ENCODE data around the gene RIPK4.
"Not testable (repeated sequence)": the region's sequence is repeated elsewhere in the genome, so short reads cannot be mapped to it uniquely, and the experiment has no call there.

Gene RIPK4

DNA sequence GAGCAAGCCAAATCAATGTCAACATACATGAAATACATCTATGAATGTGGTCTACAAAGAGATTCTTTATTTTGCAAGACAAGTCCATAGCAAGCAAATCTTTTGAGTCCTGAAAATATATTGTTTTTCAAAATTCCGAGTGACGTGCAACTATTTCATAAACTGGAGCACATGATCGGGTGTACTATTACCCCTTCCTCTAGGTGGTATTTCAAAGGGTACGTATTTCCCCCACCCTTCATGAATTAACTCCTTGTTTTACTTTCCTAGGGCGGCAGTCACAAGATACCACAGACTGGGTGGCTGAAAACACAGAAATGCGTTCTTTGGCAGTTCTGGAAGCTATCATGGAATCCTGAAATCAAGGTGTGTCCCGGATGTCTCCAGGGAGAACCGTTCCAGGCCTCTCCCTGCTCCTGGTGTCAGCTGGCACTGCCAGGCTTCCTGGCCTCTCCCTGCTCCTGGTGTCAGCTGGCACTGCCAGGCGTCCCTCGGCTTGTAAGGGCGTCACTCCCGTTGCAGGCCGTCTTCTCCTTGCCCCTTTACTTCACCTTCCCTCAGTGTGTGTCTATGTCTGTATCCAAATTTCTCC lies 55.3 kb downstream of the RIPK4 start:
- no peak for DNase-seq

DNA sequence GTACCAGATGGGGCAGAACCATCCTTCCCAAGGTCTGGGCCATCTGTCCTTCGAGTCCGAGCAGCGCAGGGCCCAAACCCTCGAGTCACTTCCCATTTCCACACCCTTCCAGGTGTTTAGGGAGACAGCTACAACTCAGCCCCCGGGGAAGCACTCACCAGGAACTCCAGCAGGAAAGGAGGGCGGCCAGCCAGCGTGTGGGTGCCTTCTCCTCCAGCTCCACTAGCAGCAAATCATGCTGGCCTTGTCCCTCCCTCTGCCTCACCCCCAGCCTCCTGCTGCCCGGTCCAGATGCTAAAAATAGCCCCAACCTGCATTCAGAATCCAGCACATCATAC lies 56.1 kb downstream of the RIPK4 start:
- no peak for DNase-seq

DNA sequence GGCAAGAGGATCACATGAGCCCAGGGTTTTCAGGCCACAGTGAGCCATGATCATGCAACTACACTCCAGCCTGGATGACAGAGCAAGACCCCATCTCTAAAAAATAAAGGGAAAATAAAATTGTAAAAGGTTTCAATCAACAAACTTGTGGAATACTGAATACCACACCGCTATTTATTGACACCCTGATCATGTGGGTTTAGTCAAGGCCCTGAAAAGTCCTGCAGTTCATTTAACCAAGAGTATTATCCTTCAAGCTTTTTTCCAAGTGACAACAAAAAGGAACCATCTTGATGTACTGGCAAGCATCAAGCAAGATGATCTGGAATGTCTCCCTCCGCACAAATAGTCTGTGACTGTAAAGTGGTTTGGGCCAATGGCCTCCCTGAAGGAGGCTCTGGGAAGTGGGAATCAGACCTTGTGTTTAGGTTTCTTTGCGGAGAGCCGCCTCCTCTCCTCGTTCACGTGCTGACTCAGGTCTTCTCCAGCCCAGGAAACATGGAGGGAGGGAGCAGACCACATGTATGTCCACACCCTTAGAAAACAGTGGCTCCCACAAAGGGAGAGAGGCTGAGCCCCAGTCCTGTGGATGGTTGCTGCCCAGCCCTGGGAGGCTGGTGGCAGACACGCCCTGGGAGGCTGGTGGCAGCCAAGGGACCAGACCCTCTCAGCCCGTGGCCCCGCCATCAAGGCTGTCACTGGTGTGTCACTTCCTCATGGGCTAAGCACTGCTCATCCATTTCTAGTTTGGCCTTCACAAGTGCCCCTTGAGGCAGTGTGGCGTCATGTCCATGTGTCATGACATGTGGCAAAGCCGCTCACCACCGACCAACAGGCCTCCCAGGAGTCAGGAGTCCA lies 56.7 kb downstream of the RIPK4 start:
- no peak for DNase-seq

DNA sequence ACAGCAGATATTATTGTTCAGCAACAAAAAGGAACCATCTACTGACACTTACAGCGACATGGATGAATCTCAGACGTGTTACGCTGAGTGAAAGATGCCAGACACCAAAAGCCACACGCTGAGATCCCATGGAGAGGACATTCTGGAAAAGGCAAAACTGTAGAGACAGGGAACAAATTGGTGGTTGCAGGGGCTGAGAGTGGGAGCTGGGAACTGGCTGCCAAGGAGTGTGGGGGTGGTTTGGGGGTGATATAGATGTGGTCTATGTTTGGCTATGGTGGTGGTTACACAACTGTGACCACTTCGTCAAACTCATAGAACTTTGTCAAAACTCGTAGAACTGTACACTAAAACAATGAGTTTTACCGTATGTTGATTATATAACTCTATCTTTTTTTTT lies 57.7 kb downstream of the RIPK4 start:
- DNase-seq = no peak

DNA sequence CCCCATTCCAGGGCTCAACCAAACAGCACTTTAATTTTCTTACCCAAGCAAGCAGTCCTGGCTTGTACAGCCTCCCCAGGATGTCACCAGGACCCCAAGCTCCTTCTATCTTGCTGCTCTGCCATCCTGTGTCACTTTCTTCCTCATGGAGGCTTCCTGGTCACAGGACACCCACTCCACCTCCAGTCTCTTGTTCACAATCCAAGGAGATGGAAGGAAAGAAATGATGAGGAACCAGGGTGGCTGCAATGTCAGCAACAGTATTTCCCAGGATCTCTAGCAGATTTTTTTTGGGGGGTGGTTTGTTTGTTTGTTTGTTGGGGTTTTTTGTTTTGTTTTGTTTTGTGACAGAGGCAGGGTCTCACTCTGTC lies 58.9 kb downstream of the RIPK4 start:
- no peak for DNase-seq

DNA sequence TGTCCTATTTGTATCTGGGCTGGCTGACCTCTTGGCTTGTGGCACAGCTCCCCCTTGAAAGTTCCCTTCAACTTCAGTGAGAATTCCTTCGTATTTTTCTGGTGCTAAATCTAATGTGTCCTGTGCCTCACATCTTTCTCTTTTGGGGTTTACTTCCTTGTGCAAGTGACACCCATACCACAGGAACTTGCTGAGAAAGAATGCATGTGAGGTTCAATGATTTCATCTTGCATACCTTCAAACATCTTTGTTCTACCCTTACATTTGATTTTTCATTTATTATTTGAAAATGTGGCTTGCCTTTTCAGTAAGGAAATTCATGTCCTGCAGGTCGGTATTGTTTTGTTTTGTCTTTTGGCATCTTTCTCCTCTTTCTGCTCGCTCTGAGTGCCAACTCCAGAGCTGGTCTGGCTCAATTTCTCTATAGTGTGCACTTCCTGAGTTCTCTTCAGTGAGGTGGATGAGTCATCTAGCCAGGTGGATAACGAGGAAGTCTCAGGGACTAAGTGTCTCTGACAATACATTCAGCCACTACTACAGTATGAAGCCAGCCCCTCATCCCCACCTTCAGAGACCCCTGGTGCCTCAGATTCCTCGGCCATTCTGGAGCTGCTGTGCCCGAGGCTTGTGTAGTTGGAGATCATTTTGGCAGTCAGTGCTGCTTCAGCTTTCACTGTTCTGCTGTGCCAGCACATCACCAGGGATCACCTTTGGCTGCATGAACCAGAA lies 59.5 kb downstream of the RIPK4 start:
- DNase-seq = no peak

DNA sequence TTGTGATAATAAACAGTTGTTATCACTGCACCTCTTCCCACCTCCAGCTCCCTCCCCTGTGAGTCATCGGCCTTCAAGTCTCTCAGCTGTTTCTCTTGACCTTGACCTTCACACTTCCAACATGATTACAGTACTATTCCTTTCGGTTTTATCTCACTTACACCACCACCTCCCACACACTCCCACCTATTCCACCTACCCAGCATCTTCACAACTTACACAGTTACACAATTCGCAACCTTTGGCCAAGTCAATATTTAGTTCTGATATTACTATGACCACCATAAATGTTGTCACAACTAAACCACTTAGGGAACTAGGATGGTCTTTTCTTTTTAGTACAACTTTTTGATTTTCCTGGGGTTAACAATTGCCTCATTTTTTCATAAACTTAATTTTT lies 60.2 kb downstream of the RIPK4 start:
- DNase-seq = no peak

DNA sequence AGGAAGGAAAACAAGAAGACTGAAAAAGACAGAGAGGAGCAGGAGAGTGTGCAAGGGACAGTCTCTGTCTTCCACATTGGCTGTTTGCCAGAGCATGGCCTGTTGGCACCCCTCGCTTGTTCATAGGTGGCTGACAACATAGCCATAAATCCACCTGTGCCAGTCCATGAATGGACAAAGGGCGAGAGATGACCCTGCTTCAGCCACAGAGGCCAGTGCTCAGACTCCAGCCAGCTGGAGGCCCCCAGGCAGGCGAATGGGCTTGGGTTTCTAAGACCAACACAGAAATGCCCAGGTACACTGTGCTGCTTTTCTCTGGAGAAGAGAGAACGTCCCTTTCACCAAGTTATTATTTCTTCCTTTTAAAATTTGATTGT lies 60.6 kb downstream of the RIPK4 start:
- no peak for DNase-seq

DNA sequence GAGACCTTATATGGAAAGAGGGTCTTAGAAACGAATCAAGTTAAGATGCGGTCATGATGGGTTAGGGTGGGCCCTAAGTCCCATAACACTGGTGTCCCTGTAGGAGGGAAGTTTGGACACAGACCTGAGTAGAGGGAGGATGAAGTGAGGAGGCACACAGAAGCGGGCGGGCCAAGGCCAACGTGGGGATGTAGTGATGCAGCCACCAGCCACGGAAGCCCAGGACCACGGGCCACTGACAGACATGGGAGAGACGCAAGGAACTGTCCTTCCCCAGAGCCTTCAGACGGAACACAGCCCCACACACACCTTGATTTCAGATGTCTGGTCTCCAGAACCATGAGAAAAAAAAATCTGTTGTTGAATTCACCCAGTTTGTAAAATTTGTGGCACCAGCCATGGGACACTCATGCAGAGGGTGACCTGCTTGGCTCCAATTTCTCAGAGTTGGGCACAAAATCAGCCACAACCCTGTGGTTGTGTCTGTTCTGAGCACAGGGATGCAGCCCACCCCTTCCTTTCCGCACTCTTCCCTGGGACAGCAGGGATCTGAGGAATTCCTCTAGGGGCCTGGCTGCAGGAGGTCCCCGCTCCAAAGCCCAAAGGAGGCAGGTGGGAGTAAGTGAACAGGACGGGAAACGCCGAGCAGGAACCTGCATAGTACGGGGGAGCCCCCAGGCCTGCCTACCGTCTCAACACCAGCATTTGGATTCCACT lies 61.1 kb downstream of the RIPK4 start:
- no peak for DNase-seq

DNA sequence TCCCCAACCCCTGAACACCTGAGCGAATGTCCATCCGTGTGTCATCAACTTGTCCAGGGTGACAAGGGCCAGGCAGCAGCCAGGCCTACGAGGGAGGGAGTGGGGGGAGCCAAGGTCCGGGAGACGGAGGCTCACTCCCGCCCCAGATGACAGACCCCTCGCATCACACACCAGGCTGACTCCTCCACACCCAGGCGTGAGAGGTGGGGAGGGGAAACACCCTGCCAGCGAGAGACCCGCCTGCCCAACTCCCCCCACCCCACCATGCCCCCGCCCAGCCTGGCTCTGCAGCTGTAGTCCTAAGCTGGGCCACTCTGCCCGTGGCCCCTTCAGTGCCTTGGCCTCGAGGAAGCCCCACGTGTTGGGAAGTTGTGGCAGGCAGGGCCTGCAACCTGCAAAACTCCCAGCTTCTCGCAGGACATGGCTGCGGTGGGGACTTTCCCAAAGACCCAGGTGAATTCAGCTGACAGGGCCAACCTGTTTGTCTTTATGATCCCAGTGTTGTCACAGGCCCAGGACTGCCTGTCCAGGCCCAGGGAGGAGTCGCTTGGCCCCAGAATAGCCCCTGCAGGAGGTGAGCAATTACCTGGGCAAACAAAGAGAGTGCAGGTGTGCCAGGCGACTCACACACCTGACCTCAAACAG lies 62.9 kb downstream of the RIPK4 start:
- no peak for DNase-seq

DNA sequence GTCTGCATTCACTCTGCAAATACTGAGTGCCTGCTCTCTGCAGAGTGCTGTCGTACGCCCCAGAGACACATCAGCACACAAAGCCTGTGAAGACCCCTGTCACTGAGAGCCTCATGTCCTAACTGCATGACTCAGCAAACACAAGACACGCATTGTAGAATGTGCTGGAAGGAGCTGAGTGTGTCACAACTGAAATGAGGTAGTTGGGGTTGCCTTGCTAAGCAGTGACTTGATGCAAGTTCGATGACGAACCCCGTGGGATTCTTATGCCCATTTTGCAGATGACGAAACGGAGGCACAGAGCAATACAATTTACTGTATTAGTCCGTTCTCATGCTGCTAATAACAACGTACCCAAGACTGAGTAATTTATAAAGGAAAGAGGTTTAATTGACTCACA lies 65.1 kb downstream of the RIPK4 start:
- no peak for DNase-seq

DNA sequence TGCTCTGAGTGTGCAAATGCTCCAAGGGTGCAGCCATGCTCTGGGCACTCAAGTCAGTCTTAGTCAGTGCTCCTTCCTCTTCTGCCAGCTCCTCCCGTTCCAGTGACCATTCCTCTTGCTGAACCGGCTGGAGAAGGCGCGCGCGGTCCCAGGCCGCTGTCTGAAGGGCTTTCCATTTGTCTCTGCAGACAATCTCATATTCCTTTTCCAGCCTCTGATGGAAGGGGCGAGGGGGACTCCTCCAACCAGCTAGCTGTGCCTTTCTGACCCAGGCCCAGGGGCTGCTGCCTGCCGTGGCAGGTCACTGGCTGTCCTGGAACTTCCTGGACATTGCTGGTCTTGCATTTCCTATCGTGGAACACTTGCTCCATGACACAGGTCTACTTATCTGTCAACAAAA lies 67.5 kb downstream of the RIPK4 start:
- no peak for DNase-seq

DNA sequence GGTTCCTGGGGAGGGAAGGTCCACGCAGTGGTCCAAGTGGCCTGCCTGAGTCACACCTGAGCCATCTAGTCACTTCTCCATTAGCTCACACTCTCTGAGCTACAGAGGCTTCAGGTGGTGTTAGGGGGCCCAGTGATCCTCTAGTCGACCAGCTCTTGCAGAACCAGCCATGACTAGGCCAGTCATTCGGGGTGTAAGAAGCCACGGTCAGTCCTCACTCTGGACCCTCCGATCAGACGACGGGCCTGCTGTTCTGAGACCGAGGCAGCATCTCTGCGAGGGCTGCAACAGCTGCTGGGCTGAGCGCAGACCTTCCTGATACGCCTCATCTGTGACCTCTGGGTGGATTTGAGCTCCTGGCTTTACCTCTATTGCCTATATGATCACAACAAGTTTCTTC lies 68.8 kb downstream of the RIPK4 start:
- no peak for DNase-seq

DNA sequence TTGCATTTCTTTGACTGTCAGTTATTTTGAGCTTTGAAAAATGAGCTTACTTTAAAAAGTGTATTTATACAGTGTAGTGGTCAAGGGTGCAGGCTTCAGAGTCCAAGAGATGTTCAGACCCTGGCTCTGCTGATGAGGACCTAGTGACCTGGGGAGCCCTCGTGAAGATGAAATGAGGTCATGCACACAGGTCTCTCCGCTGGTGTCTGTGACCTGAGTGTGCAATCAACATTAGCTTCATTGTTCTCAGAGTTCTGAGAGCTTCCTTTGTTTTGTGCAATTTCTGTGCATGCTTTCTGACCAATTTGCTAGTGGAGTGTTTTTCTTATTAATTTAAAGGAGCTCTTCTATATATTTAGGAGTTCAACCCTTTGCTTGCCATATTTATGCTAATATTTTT lies 71.3 kb downstream of the RIPK4 start:
- no peak for DNase-seq

DNA sequence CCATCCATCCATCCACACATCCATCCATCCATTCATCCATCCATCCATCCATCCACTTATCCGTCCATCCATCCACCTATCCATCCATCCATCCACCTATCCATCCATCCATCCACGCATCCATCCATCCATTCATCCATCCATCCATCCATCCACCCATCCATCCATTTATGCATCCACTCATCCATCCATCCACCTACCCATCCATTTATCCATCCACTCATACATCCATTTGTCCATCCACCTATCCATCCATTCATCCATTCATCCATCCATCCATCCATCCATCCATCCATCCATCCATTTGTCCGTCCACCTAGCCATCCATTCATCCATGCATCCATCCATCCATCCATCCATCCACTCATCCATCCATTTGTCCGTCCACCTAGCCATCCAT lies 72.8 kb downstream of the RIPK4 start:
- not testable (repeated sequence) for DNase-seq

DNA sequence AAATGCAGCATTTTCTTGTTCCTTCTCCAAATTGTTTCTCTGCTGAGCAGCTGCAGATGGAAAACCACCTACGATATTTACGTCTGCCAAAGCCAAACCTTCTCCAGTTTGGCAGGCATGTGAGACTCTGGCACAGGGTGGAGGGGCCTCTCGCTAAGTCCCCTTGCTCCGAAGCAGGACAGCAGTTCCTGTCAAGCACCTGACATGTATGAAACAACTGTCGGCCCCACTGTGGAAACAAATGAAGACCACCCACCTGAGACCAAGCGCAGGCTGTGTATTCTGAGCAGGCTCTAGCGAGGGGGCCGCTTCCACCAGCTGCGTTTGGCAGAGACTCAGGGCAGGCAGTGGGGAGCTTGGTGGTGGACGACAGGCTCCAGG lies 74.7 kb downstream of the RIPK4 start:
- no peak for DNase-seq

DNA sequence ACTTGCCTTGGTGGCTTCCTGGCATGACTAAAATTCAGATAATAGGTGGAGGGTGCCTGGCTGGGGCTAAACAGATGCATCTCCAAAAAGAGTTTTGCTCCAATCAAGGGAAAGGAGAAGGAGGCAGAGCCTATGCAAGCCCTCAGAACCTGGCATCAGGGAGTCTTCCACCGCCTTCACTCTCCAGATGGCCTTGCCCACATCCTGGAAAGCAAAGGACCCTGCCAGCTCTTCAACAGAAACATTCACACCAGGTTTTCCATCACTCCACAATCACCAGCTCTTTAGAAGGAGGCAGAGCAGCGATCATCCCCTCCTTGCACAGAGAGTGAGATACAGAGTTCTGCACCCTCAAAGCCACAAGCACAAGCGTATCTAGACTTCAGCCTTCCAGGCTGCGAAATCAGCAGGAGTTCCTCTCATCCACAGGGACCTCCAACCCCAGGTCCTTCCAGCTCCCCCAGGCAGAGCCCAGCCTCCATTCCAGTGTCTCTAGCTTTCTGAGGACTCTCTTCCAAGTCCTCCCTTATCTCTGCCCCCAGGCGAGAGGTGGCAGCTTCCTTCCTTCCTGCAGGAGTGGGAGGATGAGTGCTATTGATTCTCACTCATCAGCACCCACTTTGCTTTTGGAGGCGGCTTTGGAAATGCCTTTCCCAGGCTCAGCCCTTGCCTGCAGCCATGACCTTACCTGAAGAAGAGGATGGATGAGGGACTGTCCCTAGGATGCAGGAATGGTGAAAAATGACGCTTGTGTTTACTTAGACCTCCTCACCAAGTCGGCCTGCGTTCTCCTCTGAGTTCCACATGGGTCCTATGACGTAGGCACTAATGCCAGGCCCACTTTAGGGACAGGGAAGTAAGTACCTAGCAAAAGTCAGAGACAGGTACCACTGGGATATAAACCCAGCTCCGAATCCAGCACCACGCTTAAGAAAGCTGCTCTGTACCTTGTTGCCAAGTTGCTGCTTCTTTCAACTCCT lies 75.4 kb downstream of the RIPK4 start:
- no peak for DNase-seq

Data from activated CD8-positive, alpha-beta memory T cell treated with anti-CD3 and anti-CD28 coated beads, Interleukin-2, amount 50 U/mL, for 4 hours (primary cell).